Dermis blood vessel endothelial cell (primary cell): ENCODE data around the gene ANKRD28. TPM values are rescaled to one million over a fixed set of nuclear protein-coding genes. Genes with fewer than 3 reads are reported as not detected.
"Not testable (repeated sequence)": the region's sequence is repeated elsewhere in the genome, so short reads cannot be mapped to it uniquely, and the experiment has no call there.

ENCODE experiments used
- DNase-seq: peaks from one replicate; pipeline ENCODE4 v3.0.0; 2010
- total RNA-seq: library from RNA; depleted of rRNA; stranded (reverse); fragments of >200 nt; gene quantifications from 2 replicates; pipeline ENCODE4 v1.2.3, GENCODE V29; 2014

The ANKRD28 gene
- total RNA-seq, 1 donor from 2014 or later, result 108 TPM

- peak; percentile 17 for DNase-seq
Measured at GRCh38 chr3:15769256-15769915, 28.4 kb downstream of the ANKRD28 start.

- peak; percentile 94 for DNase-seq
Measured at GRCh38 chr3:15768421-15769255, 29.1 kb downstream of the ANKRD28 start.

- no peak for DNase-seq
Measured at GRCh38 chr3:15766406-15766805, 31.4 kb downstream of the ANKRD28 start.

- no peak for DNase-seq
Measured at GRCh38 chr3:15758295-15758694, 39.5 kb downstream of the ANKRD28 start.

- no peak for DNase-seq
Measured at GRCh38 chr3:15757824-15758223, 40.0 kb downstream of the ANKRD28 start.

GRCh38 chr3:15756505-15756904 is 41.3 kb downstream of the ANKRD28 start:
- DNase-seq, result no peak

- no peak for DNase-seq
Measured at GRCh38 chr3:15755780-15756179, 42.0 kb downstream of the ANKRD28 start.

GRCh38 chr3:15755181-15755580 is 42.6 kb downstream of the ANKRD28 start:
- DNase-seq, result no peak

GRCh38 chr3:15754047-15754446 is 43.7 kb downstream of the ANKRD28 start:
- no peak for DNase-seq

- no peak for DNase-seq
Measured at GRCh38 chr3:15753056-15753710, 44.6 kb downstream of the ANKRD28 start.

- DNase-seq, result no peak
Measured at GRCh38 chr3:15750879-15751278, 46.9 kb downstream of the ANKRD28 start.

GRCh38 chr3:15750143-15750542 is 47.6 kb downstream of the ANKRD28 start:
- no peak for DNase-seq

GRCh38 chr3:15745896-15746295 is 51.9 kb downstream of the ANKRD28 start:
- DNase-seq, result not testable (repeated sequence)

GRCh38 chr3:15744176-15744575 is 53.6 kb downstream of the ANKRD28 start:
- no peak for DNase-seq

- DNase-seq, result no peak
Measured at GRCh38 chr3:15743587-15744009, 54.2 kb downstream of the ANKRD28 start.

- DNase-seq, result not testable (repeated sequence)
Measured at GRCh38 chr3:15742236-15742635, 55.5 kb downstream of the ANKRD28 start.

GRCh38 chr3:15738616-15739005 is 59.2 kb downstream of the ANKRD28 start:
- DNase-seq, result not testable (repeated sequence)

GRCh38 chr3:15731024-15731423 is 66.8 kb downstream of the ANKRD28 start:
- no peak for DNase-seq

- DNase-seq, result no peak
Measured at GRCh38 chr3:15728766-15729165, 69.0 kb downstream of the ANKRD28 start.

- DNase-seq, result no peak
Measured at GRCh38 chr3:15726881-15727280, 70.9 kb downstream of the ANKRD28 start.

GRCh38 chr3:15726043-15726442 is 71.7 kb downstream of the ANKRD28 start:
- no peak for DNase-seq

- DNase-seq, result no peak
Measured at GRCh38 chr3:15724446-15724845, 73.3 kb downstream of the ANKRD28 start.

- DNase-seq, result no peak
Measured at GRCh38 chr3:15723624-15723884, 74.2 kb downstream of the ANKRD28 start.
